Thoracic aorta (tissue), 2 donors: ENCODE measurements around the gene GSX1. TPM values are rescaled to one million over a fixed set of nuclear protein-coding genes. Genes with fewer than 3 reads are reported as not detected.

Experiments
- ATAC-seq: fragments of 150-250 bp; one replicate; pipeline ENCODE4 v1.8.0; 2017; ENCODE audit warnings: low read depth; ENCODE audit not compliant: insufficient number of reproducible peaks, low FRiP score
- DNase-seq: peaks from one replicate; pipeline ENCODE4 v3.0.0-alpha.2; 2020; ENCODE audit warnings: low spot score
- H3K27ac ChIP-seq, 2 donors: fragments of 200-600 bp; sonication (generic); 1 replicate in 1 of 2; 2 replicates in 1 of 2; pipeline ENCODE4 v1.5.1; 2016; ENCODE audit warnings: mild to moderate bottlenecking in 2 of 2, moderate library complexity in 2 of 2
- H3K27me3 ChIP-seq: fragments of 200-600 bp; sonication (generic); replicated peaks from 2 replicates; pipeline ENCODE4 v1.6.0; 2016; ENCODE audit warnings: mild to moderate bottlenecking; ENCODE audit not compliant: insufficient read depth
- H3K36me3 ChIP-seq: fragments of 200-600 bp; sonication (generic); one replicate; pipeline ENCODE4 v1.5.1; 2016
- H3K4me1 ChIP-seq, 2 donors: fragments of 200-600 bp; sonication (generic); 1 replicate in 1 of 2; 2 replicates in 1 of 2; pipeline versions ENCODE4 v1.5.1 to v1.6.0; 2016; ENCODE audit warnings: low read depth in 2 of 2, mild to moderate bottlenecking in 1 of 2; ENCODE audit not compliant: control insufficient read depth in 1 of 2
- H3K4me3 ChIP-seq: fragments of 200-600 bp; sonication (generic); 2 replicates; pipeline ENCODE4 v1.5.1; 2016; ENCODE audit warnings: mild to moderate bottlenecking
- H3K9me3 ChIP-seq: fragments of 200-600 bp; sonication (generic); 2 replicates; pipeline ENCODE4 v1.5.1; 2016
- CTCF ChIP-seq: fragments of 200-600 bp; sonication (generic); IDR thresholded peaks from one replicate; pipeline ENCODE4 v1.5.1; 2019; ENCODE audit warnings: antibody characterized with exemption
- total RNA-seq, 2 donors: library from RNA; depleted of rRNA; stranded (reverse); fragments of >200 nt; gene quantifications; one replicate each; pipeline versions ENCODE4 v1.1.0 to v1.2.3, GENCODE V29; 2016

Gene GSX1
- total RNA-seq, 2 donors from 2014 or later: not detected

GRCh38 chr13:27793507-27794367 lies 1.5 kb downstream of the GSX1 start:
- no peak for ATAC-seq
- TF ChIP-seq CTCF: no peak
- peaks cover 26 to 46% of the 10 kb centered on the region in 2 donors for H3K4me1 ChIP-seq
- H3K27me3 ChIP-seq: peaks cover 22% of the 10 kb centered on the region
- H3K36me3 ChIP-seq: no peaks in the 10 kb centered on the region
- no peaks in the 10 kb centered on the region for H3K9me3 ChIP-seq
- no peak for DNase-seq
- no peak overlapping the region for H3K4me3 ChIP-seq
- no peak overlapping the region for H3K27ac ChIP-seq

- Histone ChIP-seq H3K4me3 (no peak overlapping the region), H3K27ac (no peak overlapping the region), H3K36me3 (no peaks in the 10 kb centered on the region), H3K27me3 (peaks cover 22% of the 10 kb centered on the region), H3K9me3 (no peaks in the 10 kb centered on the region), H3K4me1 (peaks cover 25 to 42% of the 10 kb centered on the region in 2 donors)
- DNase-seq: no peak
- no peak for TF ChIP-seq CTCF
- no peak for ATAC-seq
These were observed 2.0 kb downstream of the GSX1 start for GRCh38 chr13:27794368-27794691.

GRCh38 chr13:27794921-27795717 lies 2.8 kb downstream of the GSX1 start:
- DNase-seq: no peak
- Histone ChIP-seq H3K27ac (no peak overlapping the region), H3K36me3 (no peaks in the 10 kb centered on the region), H3K9me3 (no peaks in the 10 kb centered on the region), H3K4me1 (peaks cover 17 to 34% of the 10 kb centered on the region in 2 donors), H3K4me3 (no peak overlapping the region), H3K27me3 (peaks cover 26% of the 10 kb centered on the region)
- no peak for TF ChIP-seq CTCF
- ATAC-seq: no peak

GRCh38 chr13:27795718-27796019 lies 3.4 kb downstream of the GSX1 start:
- Histone ChIP-seq H3K36me3 (no peaks in the 10 kb centered on the region), H3K27ac (no peak overlapping the region), H3K27me3 (peaks cover 24% of the 10 kb centered on the region), H3K4me3 (no peak overlapping the region), H3K4me1 (peaks cover 13 to 29% of the 10 kb centered on the region in 2 donors), H3K9me3 (no peaks in the 10 kb centered on the region)
- TF ChIP-seq CTCF: no peak
- ATAC-seq (no peak), DNase-seq (no peak)

GRCh38 chr13:27796544-27797227 lies 4.4 kb downstream of the GSX1 start:
- peaks cover 21% of the 10 kb centered on the region for H3K27me3 ChIP-seq
- no peak for DNase-seq

More at GRCh38 chr13:27796544-27797227, 4.4 kb downstream of the GSX1 start:
- H3K36me3 ChIP-seq: no peaks in the 10 kb centered on the region
- no peak for TF ChIP-seq CTCF
- H3K9me3 ChIP-seq: no peaks in the 10 kb centered on the region
- ATAC-seq: no peak
- H3K27ac ChIP-seq: no peak overlapping the region
- no peak overlapping the region for H3K4me3 ChIP-seq
- H3K4me1 ChIP-seq: peaks cover 2 to 18% of the 10 kb centered on the region in 2 donors
